SK-N-SH (cell line): ENCODE data around the gene P3R3URF.

ENCODE experiments used
- EP300 ChIP-seq, 2 experiments: IDR thresholded peaks; 2 replicates each; pipeline versions ENCODE4 v1.4.0 to v1.6.1; 2012; ENCODE audit warnings: borderline replicate concordance in 1 of 2, low read depth in 1 of 2, low read length in 1 of 2
- MEF2A ChIP-seq: IDR thresholded peaks from 2 replicates; pipeline ENCODE4 v1.4.0; 2012; ENCODE audit warnings: low read depth, borderline replicate concordance
- MXI1 ChIP-seq: IDR thresholded peaks from 2 replicates; pipeline ENCODE4 v1.6.1; 2012; ENCODE audit warnings: mild to moderate bottlenecking, low read depth, low read length, improper control_type of control experiment
- POLR2AphosphoS5 ChIP-seq: IDR thresholded peaks from 2 replicates; pipeline ENCODE4 v1.6.1; 2012; ENCODE audit warnings: low read depth, low read length
- RCOR1 ChIP-seq: fragments of 150-350 bp; IDR thresholded peaks from 2 replicates; pipeline ENCODE4 v1.6.1; 2017; ENCODE audit warnings: antibody characterized with exemption, low read length
- SMC3 ChIP-seq: IDR thresholded peaks from 2 replicates; pipeline ENCODE4 v1.6.1; 2012; ENCODE audit warnings: low read depth, low read length, improper control_type of control experiment
- TAF1 ChIP-seq: IDR thresholded peaks from 2 replicates; pipeline ENCODE4 v1.6.1; 2012; ENCODE audit warnings: low read depth, mild to moderate bottlenecking, low read length, moderate library complexity, borderline replicate concordance
- TF ChIP-seq, protein P1 (sequence below): fragments of 200-600 bp; sonication (generic); IDR thresholded peaks from 2 replicates; pipeline ENCODE4 v1.6.1; 2017; ENCODE audit warnings: antibody characterized with exemption, mild to moderate bottlenecking, moderate library complexity
- TF ChIP-seq, protein P2 (sequence below): IDR thresholded peaks from 2 replicates; pipeline ENCODE4; 2012

DNA sequence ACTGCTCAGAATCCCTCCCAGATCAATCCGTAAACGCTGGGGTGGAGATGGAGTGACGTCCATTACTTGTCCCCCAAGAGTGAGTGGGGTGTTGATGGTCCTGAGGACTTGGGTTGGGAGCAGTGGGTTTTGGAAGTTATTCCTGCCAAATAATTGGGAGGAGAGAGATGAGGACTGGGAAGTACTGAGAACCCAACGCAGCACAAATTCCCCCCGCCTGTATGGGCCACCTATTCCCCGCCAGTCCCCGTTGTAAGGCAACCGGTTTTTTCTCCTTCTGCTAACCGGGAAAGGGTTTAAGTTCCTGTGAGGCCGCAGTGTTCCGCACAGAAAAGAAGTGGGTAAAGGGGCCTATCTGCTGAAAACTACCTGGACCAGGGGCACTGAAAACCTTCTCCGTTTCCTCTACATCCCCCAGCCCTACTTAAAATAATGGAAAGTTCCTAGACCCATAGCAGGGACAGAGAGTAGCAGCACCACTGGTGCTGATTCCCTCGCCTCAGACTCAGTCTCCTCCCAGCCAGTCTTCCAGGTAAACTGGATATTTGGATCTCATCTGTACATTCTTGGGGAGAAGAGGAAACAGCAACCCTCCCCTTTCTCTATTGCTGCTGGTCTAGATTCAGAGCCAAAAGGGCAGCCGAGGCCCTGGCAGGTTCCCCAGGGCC is 27.6 kb upstream of the P3R3URF start:
- TF ChIP-seq, protein P1, sequence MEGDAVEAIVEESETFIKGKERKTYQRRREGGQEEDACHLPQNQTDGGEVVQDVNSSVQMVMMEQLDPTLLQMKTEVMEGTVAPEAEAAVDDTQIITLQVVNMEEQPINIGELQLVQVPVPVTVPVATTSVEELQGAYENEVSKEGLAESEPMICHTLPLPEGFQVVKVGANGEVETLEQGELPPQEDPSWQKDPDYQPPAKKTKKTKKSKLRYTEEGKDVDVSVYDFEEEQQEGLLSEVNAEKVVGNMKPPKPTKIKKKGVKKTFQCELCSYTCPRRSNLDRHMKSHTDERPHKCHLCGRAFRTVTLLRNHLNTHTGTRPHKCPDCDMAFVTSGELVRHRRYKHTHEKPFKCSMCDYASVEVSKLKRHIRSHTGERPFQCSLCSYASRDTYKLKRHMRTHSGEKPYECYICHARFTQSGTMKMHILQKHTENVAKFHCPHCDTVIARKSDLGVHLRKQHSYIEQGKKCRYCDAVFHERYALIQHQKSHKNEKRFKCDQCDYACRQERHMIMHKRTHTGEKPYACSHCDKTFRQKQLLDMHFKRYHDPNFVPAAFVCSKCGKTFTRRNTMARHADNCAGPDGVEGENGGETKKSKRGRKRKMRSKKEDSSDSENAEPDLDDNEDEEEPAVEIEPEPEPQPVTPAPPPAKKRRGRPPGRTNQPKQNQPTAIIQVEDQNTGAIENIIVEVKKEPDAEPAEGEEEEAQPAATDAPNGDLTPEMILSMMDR: no peak
- TF ChIP-seq RCOR1 (no peak), MXI1 (no peak), EP300 (IDR thresholded peaks at IDR 0.05; ENCODE audit: borderline replicate concordance in 1 of 2, low read depth in 1 of 2, low read length in 1 of 2) (no peak), MEF2A (no peak), POLR2AphosphoS5 (no peak), TAF1 (no peak), SMC3 (no peak)
- TF ChIP-seq, protein P2, sequence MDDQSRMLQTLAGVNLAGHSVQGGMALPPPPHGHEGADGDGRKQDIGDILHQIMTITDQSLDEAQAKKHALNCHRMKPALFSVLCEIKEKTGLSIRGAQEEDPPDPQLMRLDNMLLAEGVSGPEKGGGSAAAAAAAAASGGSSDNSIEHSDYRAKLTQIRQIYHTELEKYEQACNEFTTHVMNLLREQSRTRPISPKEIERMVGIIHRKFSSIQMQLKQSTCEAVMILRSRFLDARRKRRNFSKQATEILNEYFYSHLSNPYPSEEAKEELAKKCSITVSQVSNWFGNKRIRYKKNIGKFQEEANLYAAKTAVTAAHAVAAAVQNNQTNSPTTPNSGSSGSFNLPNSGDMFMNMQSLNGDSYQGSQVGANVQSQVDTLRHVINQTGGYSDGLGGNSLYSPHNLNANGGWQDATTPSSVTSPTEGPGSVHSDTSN: no peak
